H1 (cell line): Measurements from ENCODE around the gene AKR1D1. TPM values are rescaled to one million over a fixed set of nuclear protein-coding genes. Genes with fewer than 3 reads are reported as not detected.

Source experiments
- TAF7 ChIP-seq: optimal IDR thresholded peaks from 2 replicates; pipeline ENCODE3; 2011; ENCODE audit warnings: low read depth, mild to moderate bottlenecking, inconsistent platforms, low read length, moderate library complexity, borderline replicate concordance
- ZNF274 ChIP-seq: IDR thresholded peaks from 2 replicates; pipeline ENCODE4 v1.7.0; 2012; ENCODE audit warnings: low read length, borderline replicate concordance; ENCODE audit errors: extremely low read depth
- polyA plus RNA-seq, 7 experiments: library from polyadenylated mRNA; depleted of rRNA in 3 of 7; stranded (reverse) in 5 of 7; unstranded in 2 of 7; fragments of >200 nt in 5 of 7; fragments of 200-250 nt in 2 of 7; gene quantifications; 1 replicate in 5 of 7; 2 replicates in 1 of 7; 4 replicates in 1 of 7; pipeline versions ENCODE4 v1.2.1 to v1.2.3, GENCODE V29; 2011 to 2013; ENCODE audit warnings: missing spikeins in 2 of 7, mixed read lengths in 2 of 7
- total RNA-seq: library from RNA; stranded (reverse); fragmentation: NEBNext Ultra II Directional; extraction: Animal tissue kit (Norgen Biotek cat#: 25700); gene quantifications from 2 replicates; pipeline ENCODE4 v1.2.1, GENCODE V29; 2021
- TF ChIP-seq, protein P1 (sequence below): IDR thresholded peaks from 2 replicates; pipeline ENCODE4 v1.6.1; 2012; ENCODE audit warnings: inconsistent platforms

The AKR1D1 gene
- total and polyA plus RNA-seq, 2 of the 8 experiments (the other 6 are each of a cell fraction or from before 2014, with no cell fraction given): not detected

DNA sequence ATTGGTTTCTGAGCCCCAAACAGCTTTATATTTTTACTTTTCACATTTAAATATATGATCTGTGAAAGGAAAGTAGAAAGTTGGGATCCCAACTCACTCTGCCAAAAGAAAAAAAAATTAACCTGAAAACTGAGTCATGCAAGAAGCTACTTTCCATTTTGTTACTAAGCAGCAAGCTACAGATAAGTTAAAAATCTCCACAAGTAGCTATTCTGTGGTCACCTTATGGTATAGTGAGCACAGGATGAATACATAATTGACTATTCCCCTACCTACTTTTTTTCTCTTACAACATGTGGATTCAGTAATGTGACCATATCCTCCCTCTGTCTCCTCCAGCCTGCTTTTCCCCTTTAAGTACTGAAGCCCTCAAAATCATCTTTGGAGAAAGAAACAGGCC, 44.1 kb upstream of the AKR1D1 start (continued):
- no peak for TF ChIP-seq TAF7
- TF ChIP-seq, protein P1, sequence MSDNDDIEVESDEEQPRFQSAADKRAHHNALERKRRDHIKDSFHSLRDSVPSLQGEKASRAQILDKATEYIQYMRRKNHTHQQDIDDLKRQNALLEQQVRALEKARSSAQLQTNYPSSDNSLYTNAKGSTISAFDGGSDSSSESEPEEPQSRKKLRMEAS: no peak
- TF ChIP-seq ZNF274: no peak
